Ectodermal cell (in vitro differentiated cells): Measurements from ENCODE around the gene RPS2. TPM values are rescaled to one million over a fixed set of nuclear protein-coding genes. Genes with fewer than 3 reads are reported as not detected.
A peak's percentile ranks its signal among the peaks of the same experiment; 100 is the strongest.
"Not testable (repeated sequence)": the region's sequence is repeated elsewhere in the genome, so short reads cannot be mapped to it uniquely, and the experiment has no call there.

ENCODE experiments used
- H3K27ac ChIP-seq: 2 replicates; pipeline ENCODE4 v1.7.0; 2013; ENCODE audit warnings: mild to moderate bottlenecking, low read depth, low read length; ENCODE audit not compliant: insufficient read depth, poor library complexity, severe bottlenecking
- H3K27me3 ChIP-seq: 2 replicates; pipeline ENCODE4 v1.7.0; 2013; ENCODE audit warnings: mild to moderate bottlenecking, low read length; ENCODE audit not compliant: insufficient read depth, control insufficient read depth, poor library complexity, severe bottlenecking
- H3K36me3 ChIP-seq: one replicate; pipeline ENCODE4 v1.7.0; 2013; ENCODE audit warnings: low read length; ENCODE audit not compliant: control insufficient read depth, insufficient read depth
- H3K4me1 ChIP-seq: one replicate; pipeline ENCODE4 v1.7.0; 2013; ENCODE audit warnings: low read length; ENCODE audit not compliant: control insufficient read depth, insufficient read depth
- H3K4me3 ChIP-seq: 2 replicates; pipeline ENCODE4 v1.7.0; 2013; ENCODE audit warnings: low read depth, low read length, control low read depth; ENCODE audit not compliant: insufficient read depth
- H3K9me3 ChIP-seq: 2 replicates; pipeline ENCODE4 v1.7.0; 2013; ENCODE audit warnings: mild to moderate bottlenecking, low read length, moderate library complexity; ENCODE audit not compliant: control insufficient read depth
- WGBS, 2 experiments: methylation state at CpG; one replicate each; pipeline ENCODE4 v1.1.7; 2013; ENCODE audit warnings: missing lambda C conversion rate in 2 of 2; 5-methylcytosine and 5-hydroxymethylcytosine counted together
- polyA plus RNA-seq, 4 experiments: library from polyadenylated mRNA; stranded (reverse); fragments of 50-300 nt; gene quantifications; one replicate each; pipeline ENCODE4 v1.2.3, GENCODE V29; 2013

The RPS2 gene
- polyA plus RNA-seq (2013, experiment 1 of 4), result 4,672 TPM
- polyA plus RNA-seq (2013, experiment 2 of 4), result 4,645 TPM
- 5,518 TPM for polyA plus RNA-seq (2013, experiment 3 of 4)
- polyA plus RNA-seq (2013, experiment 4 of 4), result 6,083 TPM

DNA sequence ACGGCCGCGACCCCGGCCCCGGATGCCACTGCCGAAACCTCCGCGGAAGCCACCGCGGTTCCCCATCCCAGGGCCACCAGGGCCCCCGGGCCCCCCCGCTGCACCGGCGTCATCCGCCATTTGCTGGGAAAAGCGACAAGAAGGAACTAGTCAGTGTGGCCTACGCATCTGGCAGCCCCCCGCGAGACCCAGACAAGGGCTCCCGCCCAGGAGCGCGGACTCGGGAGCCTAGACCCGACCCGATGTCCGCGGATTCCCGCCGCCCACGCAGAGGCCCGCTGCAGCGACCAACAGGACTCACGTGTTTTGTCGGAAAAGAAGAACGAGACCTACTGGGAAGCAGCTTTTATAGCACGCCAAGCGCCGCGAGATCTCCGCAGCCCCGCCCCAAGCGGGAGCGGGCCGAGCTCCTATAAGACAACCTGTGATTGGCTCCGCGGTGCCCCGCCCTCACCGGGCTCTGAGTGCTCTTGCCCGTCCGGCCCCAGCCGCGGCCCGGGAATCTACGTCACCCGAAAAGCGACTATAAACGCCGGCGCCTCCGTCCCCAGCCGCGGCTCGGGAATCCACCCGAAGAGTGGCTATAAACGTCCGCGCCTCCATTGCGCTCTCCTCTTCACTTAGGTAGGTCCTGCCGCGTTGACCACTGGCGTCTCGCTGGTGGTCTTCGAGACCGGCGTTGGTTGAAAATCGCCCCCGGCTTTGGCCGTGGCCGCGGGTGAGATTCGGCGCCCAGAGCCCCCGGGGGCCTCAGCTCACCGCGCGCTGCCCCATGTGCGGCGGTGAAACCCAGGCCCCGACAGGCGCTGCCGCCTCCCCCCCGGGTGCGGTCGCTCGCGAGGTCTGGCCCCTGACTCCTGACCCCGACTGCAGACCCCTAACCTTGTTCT lies at the start of gene RPS2:
Gene RPS2 (minus strand): TSS at position 321 of the 890 bp plus-strand sequence. CDS start 201 bp downstream, at position 120.
- Histone ChIP-seq H3K4me3 (peak within 1 kb of the TSS; percentile 90), H3K9me3 (no peaks in the 10 kb centered on the region), H3K36me3 (peaks cover 5% of the 10 kb centered on the region), H3K4me1 (peaks cover 25% of the 10 kb centered on the region), H3K27me3 (no peaks in the 10 kb centered on the region), H3K27ac (peak within 1 kb of the TSS; percentile 91)
- 0% methylated on average over 97 of the region's 97 CpGs for WGBS, 2 experiments

DNA sequence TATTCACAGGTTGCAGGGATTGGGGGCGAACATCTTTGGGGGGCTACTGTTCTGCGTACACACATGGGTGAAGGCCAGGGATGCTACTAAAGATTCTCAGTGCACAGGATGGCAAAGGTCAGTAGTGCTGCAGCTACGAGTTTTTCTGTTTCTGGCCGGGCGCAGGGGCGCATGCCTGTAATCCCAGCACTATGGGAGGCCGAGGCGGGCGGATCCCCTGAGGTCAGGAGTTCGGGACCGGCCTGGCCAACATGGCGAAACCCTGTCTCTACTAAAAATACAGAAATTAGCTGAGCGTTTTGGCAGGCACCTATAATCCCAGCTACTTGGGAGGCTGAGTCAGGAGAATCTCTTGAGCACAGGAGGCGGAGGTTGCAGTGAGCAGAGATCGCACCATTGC lies 48.9 kb upstream of the RPS2 start:
- H3K4me3 ChIP-seq, result no peak overlapping the region
- H3K9me3 ChIP-seq, result no peaks in the 10 kb centered on the region
- peaks cover 5% of the 10 kb centered on the region for H3K4me1 ChIP-seq
- H3K27ac ChIP-seq, result no peak overlapping the region
- 91 to 94% methylated on average over 15 of the region's 15 CpGs for WGBS, 2 experiments
- no peaks in the 10 kb centered on the region for H3K36me3 ChIP-seq
- peaks cover 10% of the 10 kb centered on the region for H3K27me3 ChIP-seq

DNA sequence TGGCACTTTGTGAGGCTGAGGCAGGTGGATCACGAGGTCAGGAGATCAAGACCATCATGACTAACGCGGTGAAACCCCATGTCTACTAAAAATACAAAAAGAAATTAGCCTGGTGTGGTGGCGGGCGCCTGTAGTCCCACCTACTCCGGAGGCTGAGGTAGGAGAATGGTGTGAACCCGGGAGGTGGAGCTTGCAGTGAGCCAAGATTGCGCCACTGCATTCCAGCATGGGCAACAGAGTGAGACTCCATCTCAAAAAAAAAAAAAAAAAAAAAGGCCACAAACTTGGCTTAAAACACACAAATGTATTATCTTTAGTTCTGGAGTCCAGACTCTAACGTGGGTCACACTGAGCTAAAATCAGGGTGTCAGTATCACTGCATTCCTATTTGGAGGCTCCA lies 47.1 kb upstream of the RPS2 start:
- H3K27ac ChIP-seq, H3K4me3 ChIP-seq, H3K27me3 ChIP-seq, H3K36me3 ChIP-seq, H3K9me3 ChIP-seq: not testable (repeated sequence)
- WGBS, 2 experiments, result 88 to 92% methylated on average over 9 of the region's 9 CpGs
- peaks cover 18% of the 10 kb centered on the region for H3K4me1 ChIP-seq

DNA sequence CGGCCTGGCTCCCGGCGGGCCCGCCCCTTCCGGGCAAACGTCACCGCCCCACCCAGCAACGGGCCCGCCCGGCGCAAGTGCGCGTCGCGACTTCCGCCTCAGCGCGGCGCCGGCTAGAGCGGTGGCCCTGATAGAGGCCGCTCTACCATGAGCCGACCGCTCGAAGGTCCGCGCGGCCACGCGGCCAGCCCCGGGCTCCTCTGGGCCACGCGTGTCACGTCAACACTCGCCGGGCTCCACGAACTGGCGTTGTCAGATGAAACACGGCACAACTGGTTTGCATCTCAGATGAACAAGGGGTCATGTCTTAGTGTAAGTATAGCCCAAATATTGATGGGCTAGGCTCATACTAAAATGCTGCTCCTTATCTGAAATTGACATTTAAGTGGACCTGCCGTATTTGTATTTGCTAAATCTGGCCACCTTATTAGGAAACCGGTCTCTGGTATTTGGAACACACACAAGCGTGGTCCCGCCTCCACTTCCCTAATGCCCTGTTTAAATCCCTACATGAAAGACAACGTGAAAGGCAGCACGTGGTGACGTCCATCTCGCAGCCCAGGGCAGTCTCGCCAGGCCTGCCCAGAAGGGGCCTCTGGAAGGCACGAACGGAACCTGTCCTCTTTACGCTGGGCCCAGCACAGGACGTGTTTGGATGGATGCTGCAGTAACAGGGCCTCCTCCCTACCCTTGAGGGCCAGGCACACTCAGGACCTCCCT lies 45.3 kb upstream of the RPS2 start, which contains the start of gene ZNF598:
Gene ZNF598 (minus strand): TSS at position 31 of the 720 bp plus-strand sequence.
- H3K27me3 ChIP-seq, result no peaks in the 10 kb centered on the region
- peaks cover 25% of the 10 kb centered on the region for H3K4me1 ChIP-seq
- H3K9me3 ChIP-seq, result no peaks in the 10 kb centered on the region
- H3K36me3 ChIP-seq, result no peaks in the 10 kb centered on the region
- 4% methylated on average over 52 of the region's 52 CpGs for WGBS, 2 experiments
- peak within 1 kb of the TSS; percentile 95 for H3K4me3 ChIP-seq
- peak within 1 kb of the TSS; percentile 42 for H3K27ac ChIP-seq

DNA sequence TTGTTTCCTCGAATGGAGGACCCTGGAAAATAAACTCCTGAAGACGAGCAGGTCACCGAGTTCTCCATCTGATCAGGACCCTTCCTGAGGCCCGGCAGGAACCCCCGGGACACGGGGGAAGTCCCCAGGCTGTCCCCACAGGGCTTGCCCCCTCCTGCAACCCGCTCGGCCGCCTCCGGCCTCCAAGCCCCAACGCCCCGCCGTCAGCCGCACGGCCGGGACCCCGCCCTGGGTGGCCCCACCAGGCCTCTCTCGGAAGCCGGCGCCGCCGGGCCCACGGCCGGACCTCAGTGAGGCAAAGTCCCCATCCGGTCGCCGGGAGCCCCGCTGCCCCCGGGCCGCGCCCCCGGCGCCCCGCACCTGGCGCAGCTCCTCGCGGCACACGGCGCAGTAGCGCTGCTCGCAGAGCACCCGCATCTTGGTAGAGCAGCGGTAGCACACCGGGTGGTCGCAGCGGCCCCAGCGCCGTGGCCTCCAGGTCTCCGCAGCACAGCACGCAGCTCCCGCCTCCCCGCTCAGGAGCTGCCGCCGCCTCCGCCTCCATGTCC lies 44.6 kb upstream of the RPS2 start:
- Histone ChIP-seq H3K27ac (peak overlapping the region; percentile 42), H3K9me3 (no peaks in the 10 kb centered on the region), H3K4me3 (peak overlapping the region; percentile 95), H3K4me1 (peaks cover 32% of the 10 kb centered on the region), H3K27me3 (no peaks in the 10 kb centered on the region), H3K36me3 (no peaks in the 10 kb centered on the region)
- WGBS, 2 experiments, result 0 to 1% methylated on average over 55 of the region's 55 CpGs

DNA sequence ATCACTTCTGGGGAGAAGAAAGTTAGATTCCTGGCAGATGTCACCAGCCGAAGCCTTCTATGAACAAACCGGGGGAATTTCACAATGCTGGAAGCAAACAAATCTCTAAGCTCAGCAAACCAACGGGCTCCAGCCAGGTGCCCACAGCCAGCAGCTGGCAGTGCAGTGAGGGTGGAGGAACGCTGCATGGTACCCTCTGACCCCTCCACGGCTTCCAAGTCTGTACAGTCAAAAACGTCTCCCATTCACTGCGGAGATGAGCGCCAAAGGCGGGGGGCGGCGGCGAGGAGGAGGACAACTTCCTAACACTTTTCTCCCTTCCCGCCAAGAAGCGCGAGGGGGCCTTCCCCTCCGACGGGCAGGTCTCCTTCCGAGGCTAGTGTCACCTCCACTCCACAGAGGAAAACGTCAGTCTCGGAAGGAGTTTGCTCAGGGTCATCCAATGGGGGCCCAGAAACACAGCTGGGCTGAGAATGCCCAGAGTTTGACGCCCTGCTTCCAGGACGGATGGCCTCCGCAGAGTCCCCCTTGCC lies 44.1 kb upstream of the RPS2 start:
- peak overlapping the region; percentile 95 for H3K4me3 ChIP-seq
- H3K27ac ChIP-seq, result no peak overlapping the region

DNA sequence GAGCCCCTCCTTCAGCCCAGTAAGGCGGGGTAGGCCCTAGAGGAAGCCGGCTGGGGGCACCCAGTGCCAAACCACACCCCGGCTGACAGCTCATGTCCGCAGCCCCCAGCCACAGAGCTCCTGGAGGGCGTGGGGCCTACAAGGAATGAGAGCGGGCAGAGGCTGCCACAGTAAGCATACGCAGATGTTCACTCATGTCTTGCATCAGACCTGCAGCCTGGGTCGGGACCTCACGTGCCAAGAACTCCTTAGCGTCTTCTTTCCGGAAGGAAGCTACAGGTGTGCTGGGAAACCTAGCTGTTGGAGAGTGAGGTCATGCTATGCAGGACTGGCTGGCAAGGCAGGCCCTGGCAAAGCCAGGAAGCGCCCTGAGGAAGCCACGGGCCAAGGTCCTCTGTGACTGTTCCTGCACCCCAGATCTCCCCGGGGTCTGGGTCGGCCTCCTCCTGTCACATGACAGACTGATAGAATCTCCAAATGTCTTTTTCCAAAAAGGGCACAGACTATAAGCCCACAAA lies 43.4 kb upstream of the RPS2 start:
- Histone ChIP-seq H3K4me3 (peak overlapping the region; percentile 95), H3K36me3 (no peaks in the 10 kb centered on the region), H3K27me3 (no peaks in the 10 kb centered on the region), H3K4me1 (peaks cover 34% of the 10 kb centered on the region), H3K9me3 (no peaks in the 10 kb centered on the region), H3K27ac (no peak overlapping the region)
- 91 to 94% methylated on average over 15 of the region's 15 CpGs for WGBS, 2 experiments

More for the DNA sequence above, 44.1 kb upstream of the RPS2 start:
- no peaks in the 10 kb centered on the region for H3K27me3 ChIP-seq
- H3K9me3 ChIP-seq, result no peaks in the 10 kb centered on the region
- peaks cover 34% of the 10 kb centered on the region for H3K4me1 ChIP-seq
- 15 to 17% methylated on average over 23 of the region's 23 CpGs for WGBS, 2 experiments
- no peaks in the 10 kb centered on the region for H3K36me3 ChIP-seq

DNA sequence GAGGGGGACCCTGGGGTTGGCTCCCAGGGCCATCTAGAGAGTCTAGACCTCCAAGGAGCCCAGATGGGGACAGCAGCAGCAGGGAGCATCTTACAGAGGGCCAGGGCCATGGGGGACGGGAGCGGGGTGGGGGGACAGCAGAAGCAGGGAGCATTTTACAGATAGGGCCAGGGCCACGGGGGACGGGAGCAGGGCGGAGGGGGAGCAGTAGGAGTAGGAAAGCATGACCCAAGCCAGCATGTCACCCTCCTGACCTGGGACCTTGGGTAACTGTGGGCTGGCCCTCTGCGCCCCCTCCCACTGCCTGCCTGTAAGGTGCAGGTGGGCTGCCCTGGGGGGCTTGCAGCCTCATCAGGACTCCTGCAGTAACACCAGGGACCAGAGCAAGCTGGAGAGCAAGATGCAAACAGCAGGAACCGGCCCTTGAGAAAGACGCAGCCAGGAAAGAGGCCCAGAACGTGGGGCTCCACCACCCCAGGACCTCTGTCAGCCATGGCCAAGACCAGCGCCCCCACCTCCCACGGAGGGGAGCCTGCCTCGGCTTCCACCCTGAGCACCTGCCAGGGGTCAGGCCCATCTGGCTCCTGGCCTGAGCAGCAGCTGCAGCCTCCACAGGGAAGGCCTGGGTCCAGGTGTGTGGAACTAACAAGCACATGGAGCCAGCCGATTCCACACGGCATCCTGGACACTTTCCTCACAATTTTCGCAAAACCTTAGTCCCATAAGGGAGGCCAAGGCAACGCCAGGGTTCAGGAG lies 42.6 kb upstream of the RPS2 start:
- H3K36me3 ChIP-seq, result peaks cover 5% of the 10 kb centered on the region
- H3K4me1 ChIP-seq, result peaks cover 34% of the 10 kb centered on the region
- no peak overlapping the region for H3K4me3 ChIP-seq
- no peaks in the 10 kb centered on the region for H3K9me3 ChIP-seq
- H3K27me3 ChIP-seq, result no peaks in the 10 kb centered on the region
- no peak overlapping the region for H3K27ac ChIP-seq
- WGBS, 2 experiments, result 94 to 95% methylated on average over 16 of the region's 16 CpGs

DNA sequence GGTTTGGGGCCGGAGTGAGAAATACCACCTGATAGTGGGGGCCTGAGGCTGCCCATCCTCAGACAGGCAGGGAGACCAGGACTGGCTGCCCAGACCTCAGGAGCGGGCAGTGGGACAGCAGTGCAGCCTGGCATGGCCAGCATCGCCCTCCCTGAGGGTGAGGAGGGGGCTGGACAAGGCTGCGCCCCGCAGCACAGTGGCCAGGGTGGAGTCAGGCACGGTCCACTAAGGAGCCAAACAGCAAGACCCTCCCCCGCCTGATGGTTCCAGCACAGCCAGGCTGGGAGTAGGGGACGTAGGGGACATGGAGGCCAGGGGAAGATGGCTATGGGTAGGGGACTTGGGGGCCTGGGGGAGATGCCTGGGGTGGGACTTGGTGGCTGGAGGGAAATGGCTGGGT lies 41.7 kb upstream of the RPS2 start:
- WGBS, 2 experiments, result 93 to 94% methylated on average over 8 of the region's 8 CpGs
- no peaks in the 10 kb centered on the region for H3K9me3 ChIP-seq
- H3K27me3 ChIP-seq, result no peaks in the 10 kb centered on the region
- no peak overlapping the region for H3K4me3 ChIP-seq
- peaks cover 14% of the 10 kb centered on the region for H3K36me3 ChIP-seq
- H3K27ac ChIP-seq, result no peak overlapping the region
- H3K4me1 ChIP-seq, result peaks cover 34% of the 10 kb centered on the region
